A673 (cell line): Measurements from ENCODE around the gene SDCCAG8. TPM values are rescaled to one million over a fixed set of nuclear protein-coding genes. Genes with fewer than 3 reads are reported as not detected.

Source experiments
- BruUV-seq: library from RNA; stranded (reverse); fragments of 400-500 nt; replicated peaks from 2 replicates; lab custom pipeline; 2021; lab: Mats Ljungman, UMichigan
- CTCF ChIA-PET: fragments of 300-600 bp; sonication (Branson Sonifier 250); formaldehyde crosslinking; loops from one replicate; lab custom pipeline; 2022; ENCODE audit warnings: antibody characterized with exemption; lab: Charles Lee
- POLR2A ChIA-PET: fragments of 300-600 bp; sonication (Branson Sonifier 250); formaldehyde crosslinking; loops from one replicate; lab custom pipeline; 2022; ENCODE audit warnings: antibody characterized with exemption; ENCODE audit not compliant: low non-redundant PET; lab: Charles Lee
- DNase-seq: peaks from one replicate; pipeline ENCODE4 v3.0.0-alpha.2; 2015; ENCODE audit warnings: low spot score
- H3K27ac ChIP-seq: fragments of 200-600 bp; sonication (generic); 2 replicates; pipeline ENCODE4 v1.5.1; 2016; ENCODE audit warnings: mixed run types, low read depth, mild to moderate bottlenecking, mixed read lengths, antibody characterized with exemption, low read length; ENCODE audit not compliant: poor library complexity, severe bottlenecking
- H3K27me3 ChIP-seq: fragments of 200-600 bp; sonication (generic); replicated peaks from 2 replicates; pipeline ENCODE4 v1.6.1; 2017; ENCODE audit warnings: mixed run types, low read depth, mild to moderate bottlenecking, mixed read lengths, antibody characterized with exemption, low read length; ENCODE audit not compliant: insufficient read depth, poor library complexity
- H3K36me3 ChIP-seq: fragments of 200-600 bp; sonication (generic); 2 replicates; pipeline ENCODE4 v1.6.1; 2016; ENCODE audit warnings: mixed run types, mild to moderate bottlenecking, mixed read lengths, antibody characterized with exemption, low read length; ENCODE audit not compliant: insufficient read depth, poor library complexity, severe bottlenecking
- H3K4me1 ChIP-seq: fragments of 200-600 bp; sonication (generic); 2 replicates; pipeline ENCODE4 v1.6.1; 2017; ENCODE audit warnings: mixed run types, mild to moderate bottlenecking, mixed read lengths, antibody characterized with exemption, low read length; ENCODE audit not compliant: insufficient read depth, poor library complexity, severe bottlenecking
- H3K4me3 ChIP-seq: fragments of 200-600 bp; sonication (generic); 2 replicates; pipeline ENCODE4 v1.5.1; 2016; ENCODE audit warnings: low read depth, mixed run types, mild to moderate bottlenecking, mixed read lengths, low read length; ENCODE audit not compliant: poor library complexity, severe bottlenecking
- H3K9me3 ChIP-seq: fragments of 200-600 bp; sonication (generic); 2 replicates; pipeline ENCODE4 v1.6.1; 2016; ENCODE audit warnings: mixed run types, low read depth, mild to moderate bottlenecking, mixed read lengths, antibody characterized with exemption, low read length; ENCODE audit not compliant: poor library complexity, severe bottlenecking
- EZH2 ChIP-seq: fragments of 200-600 bp; sonication (generic); IDR thresholded peaks from 2 replicates; pipeline ENCODE4 v1.6.1; 2017; ENCODE audit warnings: borderline replicate concordance, low read depth, mild to moderate bottlenecking, mixed read lengths, antibody characterized with exemption, low read length; ENCODE audit not compliant: poor library complexity, severe bottlenecking
- intact Hi-C: fragments of 100-400 bp; cut with micrococcal nuclease; formaldehyde crosslinking; loops from one replicate; pipeline ENCODE4 v1.10.0; 2022; ENCODE audit not compliant: unreplicated experiment
- total RNA-seq: library from RNA; stranded (reverse); gene quantifications from 2 replicates; pipeline ENCODE4 v1.2.3, GENCODE V29; 2021
- TF ChIP-seq, protein P1 (sequence below): fragments of 300-800, 200-600 bp; sonication (generic); conservative IDR thresholded peaks from 2 replicates; pipeline ENCODE4 v1.5.1; 2017; ENCODE audit warnings: low read depth, mild to moderate bottlenecking, antibody characterized with exemption, low read length, moderate library complexity, mixed read lengths

SDCCAG8 gene
- total RNA-seq, 1 experiment from 2014 or later: 9.1 TPM

GRCh38 chr1:243483071-243483771 is 227.4 kb downstream of the SDCCAG8 start:
- no peaks in the 10 kb centered on the region for H3K36me3 ChIP-seq
- no TSS peak for BruUV-seq
- DNase-seq: no peak
- TF ChIP-seq, protein P1, sequence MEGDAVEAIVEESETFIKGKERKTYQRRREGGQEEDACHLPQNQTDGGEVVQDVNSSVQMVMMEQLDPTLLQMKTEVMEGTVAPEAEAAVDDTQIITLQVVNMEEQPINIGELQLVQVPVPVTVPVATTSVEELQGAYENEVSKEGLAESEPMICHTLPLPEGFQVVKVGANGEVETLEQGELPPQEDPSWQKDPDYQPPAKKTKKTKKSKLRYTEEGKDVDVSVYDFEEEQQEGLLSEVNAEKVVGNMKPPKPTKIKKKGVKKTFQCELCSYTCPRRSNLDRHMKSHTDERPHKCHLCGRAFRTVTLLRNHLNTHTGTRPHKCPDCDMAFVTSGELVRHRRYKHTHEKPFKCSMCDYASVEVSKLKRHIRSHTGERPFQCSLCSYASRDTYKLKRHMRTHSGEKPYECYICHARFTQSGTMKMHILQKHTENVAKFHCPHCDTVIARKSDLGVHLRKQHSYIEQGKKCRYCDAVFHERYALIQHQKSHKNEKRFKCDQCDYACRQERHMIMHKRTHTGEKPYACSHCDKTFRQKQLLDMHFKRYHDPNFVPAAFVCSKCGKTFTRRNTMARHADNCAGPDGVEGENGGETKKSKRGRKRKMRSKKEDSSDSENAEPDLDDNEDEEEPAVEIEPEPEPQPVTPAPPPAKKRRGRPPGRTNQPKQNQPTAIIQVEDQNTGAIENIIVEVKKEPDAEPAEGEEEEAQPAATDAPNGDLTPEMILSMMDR: no peak
- no peak for TF ChIP-seq EZH2
- H3K27ac ChIP-seq: no peak overlapping the region
- intact Hi-C loops: no loop called here
- H3K4me1 ChIP-seq: no peaks in the 10 kb centered on the region
- ChIA-PET POLR2A (no interaction called here), CTCF (no interaction called here)
- H3K9me3 ChIP-seq: no peaks in the 10 kb centered on the region
- H3K4me3 ChIP-seq: peak overlapping the region; percentile 12
- H3K27me3 ChIP-seq: no peaks in the 10 kb centered on the region

DNA sequence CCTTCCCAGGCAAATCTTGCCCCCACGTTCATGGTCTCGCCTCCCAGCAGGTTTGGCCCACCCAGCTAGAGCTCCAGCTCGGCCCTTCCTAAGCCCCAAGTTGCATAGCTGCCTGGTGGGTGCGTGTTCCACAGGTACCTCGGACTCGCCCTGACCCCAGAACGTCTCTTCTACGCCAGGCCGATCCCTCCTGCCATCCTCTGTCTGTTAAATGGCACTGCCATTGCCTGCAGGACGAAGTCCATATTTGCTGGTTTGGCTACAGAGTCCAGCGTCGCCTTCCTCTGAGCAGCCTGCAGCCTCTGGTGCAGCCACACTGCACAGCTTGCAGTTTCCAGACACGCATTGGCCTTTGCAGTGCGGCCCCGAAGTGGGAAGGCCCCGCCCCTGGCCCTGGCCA is 228.1 kb downstream of the SDCCAG8 start:
- ChIA-PET POLR2A (no interaction called here), CTCF (no interaction called here)

DNA sequence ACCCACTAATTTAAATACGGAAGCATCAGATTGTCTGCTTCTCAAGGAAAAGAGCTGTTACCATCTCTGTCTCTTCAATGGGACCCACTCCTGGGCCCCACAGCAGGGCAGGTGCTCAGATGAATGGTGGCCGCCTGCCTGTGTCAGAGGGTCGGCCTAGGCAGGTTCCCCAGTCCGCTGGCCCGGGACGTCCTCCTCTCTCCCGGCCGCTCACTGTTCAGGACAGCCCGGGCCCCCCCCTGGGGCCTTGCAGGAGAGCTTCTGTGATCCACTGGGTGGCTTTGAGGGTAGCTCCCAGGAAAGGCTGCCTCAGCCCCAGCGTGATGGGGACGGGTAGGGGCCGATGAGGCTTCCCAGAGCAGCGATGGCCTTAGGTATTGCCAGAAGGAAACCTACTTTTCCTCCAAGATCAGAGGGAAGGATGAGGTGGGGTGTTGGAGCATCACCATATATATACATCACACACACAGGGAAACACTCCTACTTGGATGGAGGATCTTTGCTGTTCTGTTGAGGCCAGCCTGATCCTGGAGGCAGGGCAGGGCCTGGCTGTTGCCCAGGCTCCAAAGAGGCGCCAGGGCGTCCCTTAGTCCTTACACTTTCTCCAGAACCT is 231.3 kb downstream of the SDCCAG8 start:
- CTCF ChIA-PET: no interaction called here
- no peaks in the 10 kb centered on the region for H3K4me1 ChIP-seq
- POLR2A ChIA-PET: no interaction called here
- H3K27ac ChIP-seq: no peak overlapping the region
- H3K27me3 ChIP-seq: no peaks in the 10 kb centered on the region
- TF ChIP-seq, protein P1: no peak
- TF ChIP-seq EZH2: no peak
- no peak overlapping the region for H3K4me3 ChIP-seq
- no peaks in the 10 kb centered on the region for H3K36me3 ChIP-seq
- DNase-seq: no peak
- no TSS peak for BruUV-seq
- intact Hi-C loops: no loop called here
- H3K9me3 ChIP-seq: no peaks in the 10 kb centered on the region

More for the DNA sequence above, 228.1 kb downstream of the SDCCAG8 start:
- no peak for DNase-seq
- Histone ChIP-seq H3K27ac (no peak overlapping the region), H3K4me1 (no peaks in the 10 kb centered on the region), H3K9me3 (no peaks in the 10 kb centered on the region), H3K36me3 (no peaks in the 10 kb centered on the region), H3K4me3 (no peak overlapping the region), H3K27me3 (no peaks in the 10 kb centered on the region)
- TF ChIP-seq EZH2: no peak
- TF ChIP-seq, protein P1: no peak
- no TSS peak for BruUV-seq
- intact Hi-C loops: no loop called here
